ENCODE measurements around the gene ZNF33A.
"Not testable (repeated sequence)": the region's sequence is repeated elsewhere in the genome, so short reads cannot be mapped to it uniquely, and the experiment has no call there.

ZNF33A gene

GRCh38 chr10:38010119-38010903 lies at the start of gene ZNF33A:
Gene ZNF33A (plus strand): TSS chr10:38010675. CDS start chr10:38012342, 1,667 bp downstream.
- DNase-seq: peak; percentile 89 to 90

GRCh38 chr10:37965006-37965405 lies 45.5 kb upstream of the ZNF33A start:
- DNase-seq: no peak

GRCh38 chr10:37972396-37972795 lies 38.1 kb upstream of the ZNF33A start:
- no peak for DNase-seq

- peak in 1 of 2 donors; percentile 19 for DNase-seq
Measured at GRCh38 chr10:37975401-37975991, 35.0 kb upstream of the ZNF33A start.

GRCh38 chr10:37976091-37976879 lies 34.2 kb upstream of the ZNF33A start, which contains the start of gene ZNF25:
Gene ZNF25 (minus strand): TSS chr10:37976647. CDS start chr10:37971722, 4,925 bp downstream.
- DNase-seq: peak; percentile 97 to 98

- DNase-seq: no peak
Measured at GRCh38 chr10:37976880-37977203, 33.6 kb upstream of the ZNF33A start.

GRCh38 chr10:37991655-37992054 lies 18.8 kb upstream of the ZNF33A start:
- DNase-seq: no peak

GRCh38 chr10:37992083-37992482 lies 18.4 kb upstream of the ZNF33A start:
- no peak for DNase-seq

- DNase-seq: not testable (repeated sequence)
Measured at GRCh38 chr10:37998920-37999319, 11.6 kb upstream of the ZNF33A start.

GRCh38 chr10:38000474-38000873 lies 10.0 kb upstream of the ZNF33A start:
- not testable (repeated sequence) for DNase-seq

GRCh38 chr10:38003026-38003425 lies 7.4 kb upstream of the ZNF33A start:
- no peak for DNase-seq

- no peak for DNase-seq
Measured at GRCh38 chr10:38003588-38003987, 6.9 kb upstream of the ZNF33A start.

- DNase-seq: no peak
Measured at GRCh38 chr10:38007551-38007950, 2.9 kb upstream of the ZNF33A start.

- DNase-seq: no peak
Measured at GRCh38 chr10:38007991-38008390, 2.5 kb upstream of the ZNF33A start.

- no peak for DNase-seq
Measured at GRCh38 chr10:38016354-38016753, 5.9 kb downstream of the ZNF33A start.

- not testable (repeated sequence) for DNase-seq
Measured at GRCh38 chr10:38019124-38019523, 8.6 kb downstream of the ZNF33A start.

GRCh38 chr10:38025283-38025682 lies 14.8 kb downstream of the ZNF33A start:
- DNase-seq: no peak

GRCh38 chr10:38027986-38028385 lies 17.5 kb downstream of the ZNF33A start:
- DNase-seq: no peak

- DNase-seq: no peak
Measured at GRCh38 chr10:38032886-38033285, 22.4 kb downstream of the ZNF33A start.

- no peak for DNase-seq
Measured at GRCh38 chr10:38038107-38038931, 27.8 kb downstream of the ZNF33A start.

GRCh38 chr10:38038932-38039245 lies 28.4 kb downstream of the ZNF33A start:
- DNase-seq: no peak

- DNase-seq: no peak
Measured at GRCh38 chr10:38043516-38043915, 33.0 kb downstream of the ZNF33A start.

GRCh38 chr10:38045129-38045528 lies 34.7 kb downstream of the ZNF33A start:
- no peak for DNase-seq

Measured in stimulated activated CD4-positive, alpha-beta T cell treated with anti-CD3 and anti-CD28 coated beads, Interleukin-2, amount 100 ng/mL, for 24 hours (primary cell).